Fibroblast of skin of right quadriceps (primary cell): ENCODE measurements around the gene ARFGAP3.
"Not testable (repeated sequence)": the region's sequence is repeated elsewhere in the genome, so short reads cannot be mapped to it uniquely, and the experiment has no call there.

ENCODE experiments used
- DNase-seq: peaks from one replicate; pipeline ENCODE4 v3.0.0-alpha.2; 2013

ARFGAP3 gene

GRCh38 chr22:42793848-42794405, 63.1 kb downstream of the ARFGAP3 start:
- DNase-seq, result no peak

GRCh38 chr22:42792909-42793847, 63.9 kb downstream of the ARFGAP3 start:
- DNase-seq, result no peak

GRCh38 chr22:42792453-42792908, 64.6 kb downstream of the ARFGAP3 start:
- DNase-seq, result no peak

- no peak for DNase-seq
These were observed 65.2 kb downstream of the ARFGAP3 start for GRCh38 chr22:42791721-42792452.

- DNase-seq, result no peak
These were observed 68.6 kb downstream of the ARFGAP3 start for GRCh38 chr22:42788466-42788865.

GRCh38 chr22:42788021-42788420, 69.1 kb downstream of the ARFGAP3 start:
- DNase-seq, result no peak

- no peak for DNase-seq
These were observed 69.7 kb downstream of the ARFGAP3 start for GRCh38 chr22:42787357-42787736.

GRCh38 chr22:42786606-42787356, 70.3 kb downstream of the ARFGAP3 start:
- no peak for DNase-seq

- no peak for DNase-seq
These were observed 71.2 kb downstream of the ARFGAP3 start for GRCh38 chr22:42785706-42786499.

- DNase-seq, result not testable (repeated sequence)
These were observed 74.8 kb downstream of the ARFGAP3 start for GRCh38 chr22:42782306-42782705.

- peak; percentile 89 for DNase-seq
These were observed 77.0 kb downstream of the ARFGAP3 start for GRCh38 chr22:42780070-42780540.

- DNase-seq, result no peak
These were observed 79.9 kb downstream of the ARFGAP3 start for GRCh38 chr22:42777126-42777525.

- no peak for DNase-seq
These were observed 83.9 kb downstream of the ARFGAP3 start for GRCh38 chr22:42773167-42773566.

- no peak for DNase-seq
These were observed 84.4 kb downstream of the ARFGAP3 start for GRCh38 chr22:42772647-42773046.

GRCh38 chr22:42770941-42771647, 86.0 kb downstream of the ARFGAP3 start:
- no peak for DNase-seq

GRCh38 chr22:42770448-42770726, 86.7 kb downstream of the ARFGAP3 start:
- DNase-seq, result no peak

GRCh38 chr22:42769574-42770447, 87.3 kb downstream of the ARFGAP3 start:
- peak; percentile 52 for DNase-seq

- no peak for DNase-seq
These were observed 87.9 kb downstream of the ARFGAP3 start for GRCh38 chr22:42769238-42769573.

- no peak for DNase-seq
These were observed 88.6 kb downstream of the ARFGAP3 start for GRCh38 chr22:42768385-42769035.

GRCh38 chr22:42766860-42767259, 90.2 kb downstream of the ARFGAP3 start:
- DNase-seq, result no peak
